Upper lobe of right lung (tissue), 1 donor: ENCODE data around the gene CLEC18B. TPM values are rescaled to one million over a fixed set of nuclear protein-coding genes. Genes with fewer than 3 reads are reported as not detected.
"Not testable (repeated sequence)": the region's sequence is repeated elsewhere in the genome, so short reads cannot be mapped to it uniquely, and the experiment has no call there.

Experiments used
- ATAC-seq: fragments of 200-7000 bp; cut with Tn5 transposase; one replicate; pipeline ENCODE4 v1.9.1; 2020; ENCODE audit warnings: mild to moderate bottlenecking, moderate library complexity
- DNase-seq: peaks from one replicate; pipeline ENCODE4 v3.0.0-alpha.2; 2020
- H3K27ac ChIP-seq: fragments of 200-600 bp; one replicate; pipeline ENCODE4 v1.8.0; 2022
- H3K27me3 ChIP-seq: fragments of 200-600 bp; one replicate; pipeline ENCODE4 v1.8.0; 2022; ENCODE audit warnings: mild to moderate bottlenecking
- H3K36me3 ChIP-seq: fragments of 200-600 bp; one replicate; pipeline ENCODE4 v1.8.0; 2022
- H3K4me1 ChIP-seq: fragments of 200-600 bp; one replicate; pipeline ENCODE4 v1.8.0; 2022
- H3K4me3 ChIP-seq: fragments of 200-600 bp; one replicate; pipeline ENCODE4 v1.8.0; 2022; ENCODE audit warnings: mild to moderate bottlenecking
- H3K9me3 ChIP-seq: fragments of 200-600 bp; one replicate; pipeline ENCODE4 v1.8.0; 2022
- intact Hi-C: fragments of 100-400 bp; cut with DNase I; formaldehyde crosslinking; loops from one replicate; pipeline ENCODE4 v1.11.0; 2022
- total RNA-seq: library from RNA; stranded (reverse); fragmentation: NEBNext Ultra II Directional; extraction: Animal tissue kit (Norgen Biotek cat#: 25700); gene quantifications from one replicate; pipeline ENCODE4 v1.2.1, GENCODE V29; 2021
- TF ChIP-seq, protein P1 (sequence below): fragments of 200-600 bp; IDR thresholded peaks from one replicate; pipeline ENCODE4 v1.8.0; 2022; ENCODE audit warnings: antibody characterized with exemption
- donor health status: DM: no; HTN: yes; CAD: no; lungs with severe emphysema.

Gene CLEC18B
- total RNA-seq, 1 donor from 2014 or later = not detected

GRCh38 chr16:74394131-74394530 lies 27.1 kb downstream of the CLEC18B start:
- H3K36me3 ChIP-seq, intact Hi-C loops, H3K4me3 ChIP-seq, H3K9me3 ChIP-seq, ATAC-seq, H3K27ac ChIP-seq, H3K4me1 ChIP-seq, H3K27me3 ChIP-seq: not testable (repeated sequence)
- peak; percentile 18 for DNase-seq

DNA sequence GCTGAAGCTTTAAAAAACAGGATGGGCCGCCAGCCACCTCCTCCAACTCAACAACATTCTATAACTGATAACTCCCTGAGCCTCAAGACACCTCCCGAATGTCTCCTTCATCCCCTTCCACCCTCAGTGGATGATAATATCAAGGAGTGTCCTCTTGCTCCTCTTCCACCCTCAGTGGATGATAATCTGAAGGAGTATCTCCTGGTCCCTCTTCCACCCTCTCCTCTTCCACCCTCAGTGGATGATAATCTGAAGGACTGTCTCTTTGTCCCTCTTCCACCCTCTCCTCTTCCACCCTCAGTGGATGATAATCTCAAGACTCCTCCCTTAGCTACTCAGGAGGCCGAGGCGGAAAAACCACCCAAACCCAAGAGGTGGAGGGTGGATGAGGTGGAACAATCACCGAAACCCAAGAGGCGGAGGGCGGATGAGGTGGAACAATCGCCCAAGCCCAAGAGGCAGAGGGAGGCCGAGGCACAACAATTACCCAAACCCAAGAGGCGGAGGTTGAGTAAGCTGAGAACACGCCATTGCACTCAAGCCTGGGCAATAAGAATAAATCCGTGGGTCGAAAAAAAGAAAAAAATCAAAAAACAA lies 29.7 kb downstream of the CLEC18B start:
- intact Hi-C loops, H3K9me3 ChIP-seq: not testable (repeated sequence)

DNA sequence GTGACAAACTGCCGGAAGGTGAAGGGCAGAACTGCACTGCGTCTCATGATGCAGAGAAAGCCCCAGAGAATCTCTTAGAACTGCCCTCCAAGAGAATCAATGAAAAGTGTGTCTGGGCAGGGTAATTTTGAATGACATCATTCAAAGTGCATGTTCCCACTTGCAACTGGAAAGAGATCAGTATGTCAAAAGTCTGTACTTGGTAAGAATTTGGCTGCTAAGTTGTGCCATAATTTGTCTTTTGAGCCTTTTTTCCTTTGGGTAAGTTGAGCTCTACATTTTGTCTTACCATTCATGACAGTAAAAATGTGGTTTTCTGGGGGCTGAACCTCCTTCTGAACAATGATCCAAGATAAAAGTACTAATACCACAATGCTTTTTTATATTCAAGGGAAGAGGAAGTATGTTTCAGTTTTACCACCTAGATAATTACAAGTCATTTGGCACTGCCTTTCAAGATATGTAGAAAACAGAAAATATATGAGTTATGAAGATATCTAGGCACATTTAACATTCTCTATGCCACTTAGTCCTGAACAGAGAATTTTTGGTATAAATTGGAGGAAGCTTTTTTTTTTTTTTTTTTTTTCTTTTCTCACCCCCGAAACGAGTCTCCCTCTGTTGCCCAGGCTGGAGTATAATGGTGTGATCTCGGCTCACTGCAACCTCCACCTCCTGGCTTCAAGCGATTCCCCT lies 38.8 kb downstream of the CLEC18B start:
- ATAC-seq, H3K27ac ChIP-seq, intact Hi-C loops, H3K27me3 ChIP-seq, H3K4me1 ChIP-seq, DNase-seq, H3K36me3 ChIP-seq, H3K4me3 ChIP-seq, H3K9me3 ChIP-seq: not testable (repeated sequence)

More for the DNA sequence above, 29.7 kb downstream of the CLEC18B start:
- not testable (repeated sequence) for H3K27ac ChIP-seq, H3K27me3 ChIP-seq, H3K4me1 ChIP-seq, ATAC-seq, H3K36me3 ChIP-seq, H3K4me3 ChIP-seq
- DNase-seq = peak; percentile 9

DNA sequence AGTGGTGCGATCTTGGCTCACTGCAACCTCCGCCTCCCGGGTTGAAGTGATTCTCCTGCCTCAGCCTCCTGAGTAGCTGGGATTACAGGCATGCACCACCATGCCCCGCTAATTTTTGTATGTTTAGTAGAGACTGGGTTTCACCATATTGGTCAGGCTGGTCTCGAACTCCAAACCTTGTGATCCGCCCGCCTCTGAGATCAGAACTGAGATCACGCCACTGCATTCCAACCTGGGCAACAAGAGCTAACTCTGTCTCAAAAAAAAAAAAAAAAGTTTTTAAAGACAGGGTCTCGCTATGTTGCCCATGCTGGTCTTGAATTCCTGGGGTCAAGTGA lies 47.5 kb downstream of the CLEC18B start:
- H3K27ac ChIP-seq, H3K36me3 ChIP-seq, H3K27me3 ChIP-seq, intact Hi-C loops, H3K4me1 ChIP-seq, DNase-seq, ATAC-seq, H3K9me3 ChIP-seq, H3K4me3 ChIP-seq: not testable (repeated sequence)

DNA sequence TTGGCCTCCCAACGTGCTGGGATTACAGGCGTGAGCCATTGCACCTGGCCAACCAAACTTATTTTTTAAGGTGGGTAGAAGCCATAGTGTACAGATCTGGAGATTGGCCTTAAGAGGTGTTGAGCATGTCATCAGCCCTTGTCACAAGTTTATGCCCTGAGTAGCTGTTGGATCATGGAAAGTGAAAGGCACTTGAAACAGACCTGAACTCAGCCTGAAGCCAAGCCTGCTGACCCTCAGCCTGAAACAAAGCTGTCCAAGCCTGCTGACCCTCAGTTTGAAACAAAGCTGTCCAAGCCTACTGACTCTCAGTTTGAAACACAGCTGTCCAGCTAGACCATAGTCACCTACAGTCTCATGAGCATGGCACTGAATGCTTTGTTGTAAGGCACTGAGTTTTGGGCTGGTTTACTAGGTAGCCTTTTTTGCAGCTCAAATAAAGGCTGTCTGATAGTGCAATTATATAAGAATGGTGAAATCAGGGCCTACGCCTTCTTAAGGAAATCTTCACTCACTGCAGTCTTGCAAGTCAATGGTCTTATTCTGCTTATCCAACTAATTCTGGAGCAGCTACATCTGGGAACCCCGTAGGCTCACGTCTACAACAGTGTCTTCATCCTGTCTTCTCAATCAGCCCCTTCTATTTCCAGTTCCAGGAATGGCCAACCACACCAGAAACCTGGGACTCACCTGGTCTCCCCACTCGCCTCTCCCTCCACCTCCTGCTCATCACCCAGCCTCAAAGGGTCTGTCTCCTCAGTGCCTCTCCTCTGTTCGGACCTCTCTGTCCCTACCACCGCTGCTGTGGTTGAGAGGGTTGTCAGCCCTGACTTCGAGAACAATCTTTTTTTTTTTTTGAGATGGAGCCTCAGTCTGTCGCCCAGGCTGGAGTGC lies 48.1 kb downstream of the CLEC18B start:
- no peak overlapping the region for H3K27ac ChIP-seq
- no peaks in the 10 kb centered on the region for H3K9me3 ChIP-seq
- DNase-seq = no peak
- peak; percentile 25 for ATAC-seq
- intact Hi-C loops = no loop called here
- no peaks in the 10 kb centered on the region for H3K36me3 ChIP-seq
- no peak overlapping the region for H3K4me3 ChIP-seq
- no peaks in the 10 kb centered on the region for H3K4me1 ChIP-seq
- no peaks in the 10 kb centered on the region for H3K27me3 ChIP-seq
- TF ChIP-seq, protein P1, sequence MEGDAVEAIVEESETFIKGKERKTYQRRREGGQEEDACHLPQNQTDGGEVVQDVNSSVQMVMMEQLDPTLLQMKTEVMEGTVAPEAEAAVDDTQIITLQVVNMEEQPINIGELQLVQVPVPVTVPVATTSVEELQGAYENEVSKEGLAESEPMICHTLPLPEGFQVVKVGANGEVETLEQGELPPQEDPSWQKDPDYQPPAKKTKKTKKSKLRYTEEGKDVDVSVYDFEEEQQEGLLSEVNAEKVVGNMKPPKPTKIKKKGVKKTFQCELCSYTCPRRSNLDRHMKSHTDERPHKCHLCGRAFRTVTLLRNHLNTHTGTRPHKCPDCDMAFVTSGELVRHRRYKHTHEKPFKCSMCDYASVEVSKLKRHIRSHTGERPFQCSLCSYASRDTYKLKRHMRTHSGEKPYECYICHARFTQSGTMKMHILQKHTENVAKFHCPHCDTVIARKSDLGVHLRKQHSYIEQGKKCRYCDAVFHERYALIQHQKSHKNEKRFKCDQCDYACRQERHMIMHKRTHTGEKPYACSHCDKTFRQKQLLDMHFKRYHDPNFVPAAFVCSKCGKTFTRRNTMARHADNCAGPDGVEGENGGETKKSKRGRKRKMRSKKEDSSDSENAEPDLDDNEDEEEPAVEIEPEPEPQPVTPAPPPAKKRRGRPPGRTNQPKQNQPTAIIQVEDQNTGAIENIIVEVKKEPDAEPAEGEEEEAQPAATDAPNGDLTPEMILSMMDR = no peak

- Histone ChIP-seq H3K9me3 (no peaks in the 10 kb centered on the region), H3K36me3 (no peaks in the 10 kb centered on the region), H3K27me3 (no peaks in the 10 kb centered on the region), H3K4me1 (no peaks in the 10 kb centered on the region), H3K27ac (no peak overlapping the region), H3K4me3 (no peak overlapping the region)
- ATAC-seq (no peak), DNase-seq (no peak)
- intact Hi-C loops = no loop called here
- TF ChIP-seq, protein P1 = no peak
Observed at GRCh38 chr16:74372369-74372768, 48.9 kb downstream of the CLEC18B start.

- H3K9me3 ChIP-seq, ATAC-seq, intact Hi-C loops, H3K27ac ChIP-seq, H3K4me1 ChIP-seq, DNase-seq, H3K4me3 ChIP-seq, H3K36me3 ChIP-seq, H3K27me3 ChIP-seq: not testable (repeated sequence)
Observed at GRCh38 chr16:74370338-74371135, 50.7 kb downstream of the CLEC18B start.

DNA sequence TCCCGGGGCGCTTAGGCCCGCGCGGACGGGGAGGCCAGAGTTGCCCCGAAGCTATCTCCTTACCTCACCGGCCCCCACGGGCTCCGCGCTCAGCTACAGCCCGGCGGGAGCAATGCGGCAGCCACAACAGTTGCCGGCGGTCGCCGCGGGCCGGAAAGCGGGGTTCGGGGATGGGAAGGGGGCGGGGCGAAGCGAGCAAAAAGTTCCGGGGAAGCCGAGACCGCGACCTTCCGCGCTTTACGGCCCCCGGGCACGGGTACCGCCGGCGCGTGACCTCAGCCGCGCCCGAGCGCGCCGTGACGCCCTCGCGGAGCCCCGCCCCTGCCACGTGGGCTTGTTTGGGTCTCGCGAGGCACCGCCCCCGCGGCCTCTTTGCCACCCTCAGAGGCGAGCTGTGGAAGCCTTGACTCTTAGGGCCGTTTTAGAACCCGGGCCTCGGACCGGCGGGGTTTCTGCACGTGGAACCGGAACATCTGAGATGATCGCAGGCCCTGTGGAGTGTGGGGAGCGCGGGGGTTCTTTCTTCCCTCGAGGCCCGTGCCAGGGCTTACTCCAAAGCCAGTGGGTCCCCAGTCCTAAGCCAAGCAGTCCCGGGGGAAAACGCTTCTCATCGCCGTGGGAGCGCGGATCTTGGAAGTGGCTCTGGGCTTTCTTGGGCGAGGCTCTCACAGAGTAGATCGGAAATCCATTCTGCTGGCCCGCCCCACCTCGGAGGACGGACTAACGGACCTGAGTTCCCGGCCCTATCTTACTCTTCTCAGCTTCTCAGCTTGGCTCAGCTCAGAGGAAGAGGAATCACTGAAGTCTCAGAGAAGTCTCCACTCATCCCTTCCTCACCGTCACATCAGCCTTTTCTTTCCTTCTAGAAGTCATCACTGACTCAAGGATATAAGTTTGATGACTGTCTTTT lies 53.0 kb downstream of the CLEC18B start:
- H3K9me3 ChIP-seq, intact Hi-C loops, H3K27me3 ChIP-seq, H3K4me1 ChIP-seq, H3K36me3 ChIP-seq: not testable (repeated sequence)
- peak; percentile 98 for ATAC-seq
- peak; percentile 99 for DNase-seq
- Histone ChIP-seq H3K27ac (peak overlapping the region; percentile 87), H3K4me3 (peak overlapping the region; percentile 85)

DNA sequence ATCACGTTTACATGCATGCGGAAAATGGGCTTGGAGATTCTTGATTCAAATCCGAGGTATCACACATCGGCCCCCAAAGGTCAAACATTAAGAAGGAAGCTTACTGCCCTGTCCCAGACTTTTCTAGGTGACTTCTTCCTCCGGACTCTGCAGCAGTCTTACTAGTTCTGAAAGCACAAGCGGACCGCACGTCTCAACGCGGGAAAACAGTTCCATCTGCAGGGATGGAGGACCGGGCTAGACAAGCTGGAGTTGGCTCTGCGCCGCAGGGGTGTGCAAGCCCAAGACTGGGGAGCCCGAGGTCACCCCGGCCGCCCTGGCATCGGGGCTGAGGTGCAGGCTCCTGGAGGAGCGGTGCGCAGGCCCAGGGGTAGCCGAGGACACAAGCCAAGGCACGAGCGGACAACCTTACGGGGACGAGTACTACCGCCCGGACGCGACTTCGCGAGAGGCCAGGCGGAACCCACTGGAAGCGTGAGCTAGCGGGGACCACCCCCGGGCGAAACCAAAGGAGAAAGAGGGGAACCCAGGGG lies 53.7 kb downstream of the CLEC18B start:
- H3K9me3 ChIP-seq, H3K4me1 ChIP-seq, intact Hi-C loops, H3K36me3 ChIP-seq, H3K27me3 ChIP-seq: not testable (repeated sequence)
- peak overlapping the region; percentile 87 for H3K27ac ChIP-seq
- ATAC-seq (peak; percentile 60), DNase-seq (peak; percentile 80)
- peak overlapping the region; percentile 85 for H3K4me3 ChIP-seq
